ENCODE measurements around the gene NNMT. TPM values are rescaled to one million over a fixed set of nuclear protein-coding genes. Genes with fewer than 3 reads are reported as not detected.
A peak's percentile ranks its signal among the peaks of the same experiment; 100 is the strongest.

The NNMT gene
- total RNA-seq, 1 experiment from 2014 or later = not detected

DNA sequence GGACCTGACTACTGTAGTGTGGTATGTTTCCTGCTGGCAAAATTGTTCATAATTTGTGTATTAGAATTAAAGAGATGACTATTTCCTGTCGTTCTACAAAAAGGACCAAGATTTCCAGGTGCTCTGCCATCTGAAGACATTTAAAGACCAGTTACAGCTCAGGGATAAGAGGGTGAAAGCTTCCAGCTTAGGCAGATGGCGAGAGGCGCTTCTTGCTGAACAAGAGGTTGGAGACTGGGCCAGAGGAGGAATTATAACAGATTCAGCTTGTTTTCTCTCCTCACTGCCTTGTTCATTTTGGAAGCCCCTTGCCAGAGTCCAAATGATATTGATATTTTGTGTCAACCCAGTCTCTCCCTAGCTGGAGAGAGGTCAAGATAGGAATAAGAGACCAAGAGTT is 23.1 kb upstream of the NNMT start:
- no peaks in the 10 kb centered on the region for H3K36me3 ChIP-seq (replicated peaks; ENCODE audit: control insufficient read depth, insufficient read depth, low read length)
- no peaks in the 10 kb centered on the region; the same call in 1 of the 2 replicates for H3K27me3 ChIP-seq (ENCODE audit: control insufficient read depth, insufficient read depth, low read length)
- DNase-seq = no peak
- no peak overlapping the region for H3K4me3 ChIP-seq (ENCODE audit: insufficient read depth, low read depth, low read length)

DNA sequence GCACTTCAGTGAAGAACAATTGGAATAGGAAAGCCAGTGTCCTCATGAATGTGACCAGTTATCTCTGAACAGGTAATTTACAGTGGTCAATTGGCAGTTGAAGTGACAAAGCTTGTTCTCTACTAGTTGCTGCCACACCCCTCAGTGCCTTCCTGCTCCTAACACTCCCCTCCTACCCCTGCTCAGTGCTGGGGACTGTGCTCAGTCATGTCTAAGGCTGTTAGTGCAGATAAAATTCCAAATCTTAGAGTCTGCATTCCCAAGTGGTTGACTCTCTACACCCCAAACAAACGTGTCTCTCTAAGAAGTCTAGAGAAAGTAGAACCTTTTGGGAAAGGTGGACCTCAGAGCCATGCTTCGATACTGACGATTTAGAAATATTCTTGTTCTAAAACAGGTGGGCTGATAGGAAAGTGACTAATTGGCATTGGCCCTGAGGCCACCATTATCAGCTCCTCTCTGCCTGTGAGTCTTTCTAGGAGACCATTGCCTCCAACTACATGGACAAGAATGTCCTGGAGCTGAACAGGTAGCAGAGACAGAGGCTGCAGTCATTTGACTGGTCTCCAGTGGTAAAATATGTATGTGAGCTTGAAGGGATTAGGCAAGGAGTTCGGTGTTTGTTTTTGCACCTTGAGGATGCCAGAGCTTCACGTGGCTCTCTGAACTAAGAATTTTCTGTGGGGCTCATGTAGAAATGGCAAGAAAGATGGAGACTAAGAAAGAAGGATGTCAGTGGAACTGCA is 22.1 kb upstream of the NNMT start:
- Histone ChIP-seq H3K4me3 (ENCODE audit: insufficient read depth, low read depth, low read length) (no peak overlapping the region), H3K36me3 (replicated peaks; ENCODE audit: control insufficient read depth, insufficient read depth, low read length) (no peaks in the 10 kb centered on the region), H3K27me3 (ENCODE audit: control insufficient read depth, insufficient read depth, low read length) (no peaks in the 10 kb centered on the region; the same call in 1 of the 2 replicates)
- no peak for DNase-seq

DNA sequence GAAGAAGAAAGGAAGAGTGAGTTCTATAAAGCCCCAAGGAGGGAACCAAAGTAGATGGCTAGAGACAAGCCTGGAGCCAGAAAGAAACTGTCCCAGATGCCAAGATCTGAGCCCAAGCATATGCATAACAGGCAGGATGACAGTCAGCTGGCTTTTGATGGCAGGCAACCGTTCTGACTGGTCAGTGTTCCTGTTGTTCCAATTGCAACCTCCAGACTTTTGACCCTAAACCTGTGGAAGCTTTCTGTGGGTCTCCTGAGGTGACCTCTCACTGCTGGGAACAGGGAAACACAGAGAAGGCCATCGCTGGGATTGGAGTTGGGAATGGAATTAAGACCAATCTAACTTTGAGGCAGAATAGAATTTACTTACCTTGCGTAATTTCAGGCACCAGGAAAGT is 21.6 kb upstream of the NNMT start:
- Histone ChIP-seq H3K4me3 (ENCODE audit: insufficient read depth, low read depth, low read length) (no peak overlapping the region), H3K36me3 (replicated peaks; ENCODE audit: control insufficient read depth, insufficient read depth, low read length) (no peaks in the 10 kb centered on the region), H3K27me3 (ENCODE audit: control insufficient read depth, insufficient read depth, low read length) (no peaks in the 10 kb centered on the region; the same call in 1 of the 2 replicates)
- DNase-seq = no peak

DNA sequence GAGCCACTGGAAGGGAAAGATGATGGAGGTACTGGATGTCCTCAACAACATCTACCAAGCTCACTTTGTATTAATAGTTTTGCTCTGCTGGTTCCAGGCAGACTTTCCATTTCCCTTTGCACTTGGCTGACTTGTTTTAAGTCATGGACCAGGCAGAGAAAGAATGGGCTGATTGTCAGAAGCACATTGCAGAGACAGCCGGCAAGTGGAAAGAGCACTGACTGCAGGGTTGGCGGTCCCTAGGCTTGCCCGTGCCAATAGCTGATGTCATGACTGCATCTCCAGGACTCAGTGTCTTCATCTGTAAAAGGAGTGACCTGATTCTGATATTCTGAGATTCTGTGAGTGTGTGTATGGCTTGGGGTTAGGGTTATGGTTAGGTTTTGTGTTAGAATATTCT is 20.9 kb upstream of the NNMT start:
- DNase-seq = no peak
- H3K4me3 ChIP-seq (ENCODE audit: insufficient read depth, low read depth, low read length) = no peak overlapping the region
- no peaks in the 10 kb centered on the region for H3K36me3 ChIP-seq (replicated peaks; ENCODE audit: control insufficient read depth, insufficient read depth, low read length)
- H3K27me3 ChIP-seq (ENCODE audit: control insufficient read depth, insufficient read depth, low read length) = no peaks in the 10 kb centered on the region; the same call in 1 of the 2 replicates

DNA sequence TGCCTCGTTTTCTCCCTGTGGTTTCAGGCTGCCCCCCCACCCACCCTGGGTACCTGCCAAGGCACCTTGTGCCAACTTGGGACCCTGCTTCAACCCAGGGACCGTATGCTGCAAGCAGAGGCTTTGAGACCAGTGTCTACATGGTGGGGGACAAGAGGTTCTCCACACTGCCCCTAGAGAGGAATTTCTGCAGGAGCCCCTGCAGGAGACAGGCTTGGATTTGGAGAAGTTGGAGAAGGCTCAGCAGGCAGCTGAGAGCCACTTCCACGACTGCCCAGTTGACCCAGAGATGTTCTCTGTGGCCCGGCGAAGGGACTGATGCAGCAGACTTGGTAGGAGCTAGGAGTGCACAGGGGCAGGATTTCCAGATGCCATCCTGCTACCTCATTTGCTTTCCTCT is 20.1 kb upstream of the NNMT start:
- no peak for DNase-seq
- Histone ChIP-seq H3K36me3 (replicated peaks; ENCODE audit: control insufficient read depth, insufficient read depth, low read length) (no peaks in the 10 kb centered on the region), H3K27me3 (ENCODE audit: control insufficient read depth, insufficient read depth, low read length) (peaks cover under 1% of the 10 kb centered on the region; the same call in 1 of the 2 replicates), H3K4me3 (ENCODE audit: insufficient read depth, low read depth, low read length) (no peak overlapping the region)

DNA sequence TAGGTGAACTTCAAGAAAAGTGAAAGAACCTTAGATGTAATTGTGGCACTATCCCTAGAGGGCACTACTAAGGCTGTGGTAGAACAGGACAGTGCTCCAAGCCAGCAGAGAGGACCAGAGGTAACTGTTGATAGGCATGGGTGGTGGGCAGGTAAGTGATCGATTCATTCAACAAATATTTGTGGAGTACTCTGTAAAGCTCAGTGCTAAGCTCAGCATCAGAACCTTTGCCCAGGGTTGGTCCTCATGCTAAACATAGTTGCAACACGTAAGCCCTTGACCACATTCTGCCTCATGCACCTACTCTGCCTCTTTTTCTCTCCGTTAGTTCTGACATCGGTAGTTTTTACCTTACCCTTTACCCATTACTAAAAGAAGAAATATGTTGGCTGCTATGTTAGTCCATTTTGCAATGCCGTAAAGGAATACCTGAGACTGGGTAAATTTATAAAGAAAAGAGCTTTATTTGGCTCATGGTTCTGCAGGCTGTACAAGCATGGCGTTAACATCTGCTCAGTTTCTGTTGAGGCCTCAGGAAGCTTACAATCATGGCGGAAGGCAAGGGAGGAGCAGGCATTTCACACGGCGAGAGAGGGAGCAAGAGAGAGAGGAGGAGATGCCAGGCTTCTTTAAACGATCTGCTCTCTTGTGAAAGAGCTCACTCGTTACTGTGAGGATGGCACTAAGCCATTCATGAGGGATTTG is 18.4 kb upstream of the NNMT start:
- no peak overlapping the region for H3K4me3 ChIP-seq (ENCODE audit: insufficient read depth, low read depth, low read length)
- no peak for DNase-seq
- H3K36me3 ChIP-seq (replicated peaks; ENCODE audit: control insufficient read depth, insufficient read depth, low read length) = no peaks in the 10 kb centered on the region
- peaks cover 1% of the 10 kb centered on the region; the same call in 1 of the 2 replicates for H3K27me3 ChIP-seq (ENCODE audit: control insufficient read depth, insufficient read depth, low read length)

DNA sequence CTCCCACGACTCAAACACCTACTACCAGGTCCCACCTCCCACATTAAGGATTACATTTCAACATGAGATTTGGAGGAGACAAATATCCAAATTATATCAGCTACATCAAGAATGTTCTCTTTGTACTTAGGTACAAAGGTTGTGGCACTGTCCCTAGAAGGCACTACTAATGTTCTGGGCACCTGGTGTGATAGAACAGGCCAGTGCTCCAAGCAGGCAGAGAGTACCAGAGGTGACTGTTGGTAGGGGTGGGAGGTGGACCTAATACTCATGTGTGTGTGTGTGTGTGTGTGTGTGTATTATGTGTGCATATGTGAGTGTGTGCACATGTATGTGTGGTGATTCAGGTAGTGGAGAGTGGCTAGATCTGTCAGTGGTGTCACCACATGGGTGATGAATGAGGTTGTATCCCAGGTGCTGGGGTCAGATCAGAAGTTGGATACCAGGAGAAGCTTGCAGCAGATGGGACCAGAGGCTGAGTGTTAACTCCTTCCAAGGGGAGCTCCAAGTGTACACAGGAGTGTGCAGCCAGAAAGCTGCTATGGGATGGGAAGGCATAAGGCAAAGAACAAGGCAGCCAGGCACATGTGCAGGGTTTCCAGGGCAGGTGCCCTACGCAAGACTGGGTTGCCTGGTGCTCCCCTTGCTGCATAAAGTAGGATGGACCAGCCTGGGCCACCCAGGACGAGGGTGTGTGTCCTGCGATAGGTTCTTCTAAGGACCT is 17.7 kb upstream of the NNMT start:
- H3K4me3 ChIP-seq (ENCODE audit: insufficient read depth, low read depth, low read length) = no peak overlapping the region
- H3K27me3 ChIP-seq (ENCODE audit: control insufficient read depth, insufficient read depth, low read length) = peaks cover 1% of the 10 kb centered on the region; the same call in 1 of the 2 replicates
- DNase-seq = no peak

DNA sequence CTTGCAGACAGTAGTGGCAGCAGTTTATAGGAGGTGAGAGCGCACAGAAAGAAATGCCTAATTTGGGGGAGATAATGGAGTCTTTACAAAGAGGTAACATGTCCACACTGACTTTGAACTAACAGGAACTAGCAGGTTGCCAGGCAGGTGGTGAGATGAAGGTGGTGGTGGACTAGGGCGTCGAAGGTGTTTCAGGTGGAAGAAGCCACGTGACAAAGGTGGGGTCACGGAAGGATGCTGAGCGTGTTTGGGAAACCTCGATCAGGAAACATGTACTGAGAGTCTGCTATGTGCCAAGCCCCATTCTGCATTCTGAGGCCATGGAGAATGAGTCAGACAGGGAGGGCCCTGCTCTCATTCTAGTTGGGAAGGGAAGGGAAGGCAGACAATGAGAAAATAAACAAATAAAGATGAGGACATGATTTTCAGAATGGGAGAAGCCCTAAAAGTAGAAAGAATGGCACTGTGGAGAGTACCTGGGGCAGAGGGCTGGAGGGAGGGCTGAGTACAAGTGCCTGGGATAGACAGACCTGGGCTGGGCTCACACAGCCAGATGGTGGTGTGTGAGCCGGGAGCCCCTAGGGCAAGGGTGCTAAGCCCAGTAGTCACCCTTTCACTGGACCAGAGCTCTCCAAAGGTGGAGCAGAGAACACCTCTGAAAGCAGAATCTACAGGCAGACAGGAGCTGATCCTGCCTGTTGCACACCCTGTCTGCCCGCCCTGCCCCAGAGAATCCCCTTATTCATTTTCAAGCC is 16.2 kb upstream of the NNMT start:
- Histone ChIP-seq H3K27me3 (ENCODE audit: control insufficient read depth, insufficient read depth, low read length) (peaks cover 1% of the 10 kb centered on the region; the same call in 1 of the 2 replicates), H3K4me3 (ENCODE audit: insufficient read depth, low read depth, low read length) (no peak overlapping the region), H3K36me3 (replicated peaks; ENCODE audit: control insufficient read depth, insufficient read depth, low read length) (no peaks in the 10 kb centered on the region)
- no peak for DNase-seq

More for the DNA sequence above, 17.7 kb upstream of the NNMT start:
- no peaks in the 10 kb centered on the region for H3K36me3 ChIP-seq (replicated peaks; ENCODE audit: control insufficient read depth, insufficient read depth, low read length)

DNA sequence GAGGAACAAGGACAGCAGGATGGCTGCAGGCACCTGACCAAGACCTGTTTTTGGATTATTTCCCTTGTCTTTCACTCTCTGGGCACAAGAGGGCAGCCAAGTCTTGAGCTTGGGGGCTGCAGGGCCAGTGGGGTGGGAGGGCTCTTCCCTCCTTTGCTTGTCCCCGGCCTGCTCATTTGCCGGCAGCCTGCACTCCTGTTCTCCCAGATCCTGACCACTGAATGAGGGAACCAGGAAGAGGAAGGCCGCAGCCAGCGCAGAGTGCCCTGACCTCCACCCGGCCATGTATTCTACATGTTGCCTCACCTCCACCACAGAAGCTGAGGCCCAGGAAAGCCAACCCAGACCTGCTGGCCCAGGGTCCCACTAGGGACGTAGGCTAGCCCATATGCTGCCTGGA is 15.5 kb upstream of the NNMT start:
- Histone ChIP-seq H3K27me3 (ENCODE audit: control insufficient read depth, insufficient read depth, low read length) (peaks cover 1% of the 10 kb centered on the region; the same call in 1 of the 2 replicates), H3K4me3 (ENCODE audit: insufficient read depth, low read depth, low read length) (no peak overlapping the region), H3K36me3 (replicated peaks; ENCODE audit: control insufficient read depth, insufficient read depth, low read length) (no peaks in the 10 kb centered on the region)
- peak; percentile 86 for DNase-seq

DNA sequence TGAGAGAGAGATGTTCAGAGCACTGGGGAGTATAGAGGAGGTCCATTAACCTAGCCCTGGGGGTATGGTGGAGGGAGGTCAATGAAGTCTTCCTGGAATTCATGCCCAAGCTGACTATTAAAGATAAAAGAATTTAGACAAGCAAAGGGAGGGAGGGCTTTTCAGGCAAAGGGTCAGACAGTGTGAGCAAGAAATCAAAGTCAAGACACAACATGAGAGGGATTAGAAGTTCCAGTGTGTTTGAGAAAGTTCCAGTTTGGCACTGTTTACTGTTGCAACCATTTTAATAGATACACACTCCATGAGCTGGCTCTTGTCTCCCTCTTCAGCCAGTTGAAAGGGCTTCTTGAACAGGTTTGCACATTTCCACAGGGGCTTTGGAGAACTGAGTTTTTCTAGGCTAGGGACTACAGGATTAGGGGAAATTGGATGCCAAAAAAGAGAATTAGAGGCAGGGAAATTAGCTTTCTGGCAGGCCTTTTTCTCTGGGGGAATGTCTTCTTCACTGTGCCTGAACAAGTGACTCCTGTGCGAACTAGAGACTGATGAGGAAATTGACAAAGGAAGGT is 14.7 kb upstream of the NNMT start:
- no peak for DNase-seq
- Histone ChIP-seq H3K36me3 (replicated peaks; ENCODE audit: control insufficient read depth, insufficient read depth, low read length) (no peaks in the 10 kb centered on the region), H3K27me3 (ENCODE audit: control insufficient read depth, insufficient read depth, low read length) (peaks cover 1% of the 10 kb centered on the region; the same call in 1 of the 2 replicates), H3K4me3 (ENCODE audit: insufficient read depth, low read depth, low read length) (no peak overlapping the region)

DNA sequence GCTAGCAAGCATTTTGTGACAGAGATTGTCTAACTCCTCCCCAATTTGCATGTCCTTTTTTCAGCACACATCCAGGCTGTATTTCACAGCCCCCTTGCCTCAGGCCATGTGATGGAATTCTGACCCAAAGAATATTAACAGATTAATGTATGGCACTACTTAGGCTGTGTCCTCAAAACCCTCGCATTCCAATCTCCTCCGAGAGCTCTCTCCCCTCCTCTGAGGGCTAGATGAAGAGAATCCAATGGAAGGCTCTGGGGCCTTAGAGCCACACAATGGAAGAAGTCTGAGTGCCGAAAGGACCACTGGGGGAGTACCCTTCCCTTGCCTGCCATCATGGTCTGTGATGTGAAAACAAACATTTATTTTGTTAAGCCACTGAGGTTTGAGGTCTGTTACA is 13.7 kb upstream of the NNMT start:
- Histone ChIP-seq H3K36me3 (replicated peaks; ENCODE audit: control insufficient read depth, insufficient read depth, low read length) (no peaks in the 10 kb centered on the region), H3K27me3 (ENCODE audit: control insufficient read depth, insufficient read depth, low read length) (0 out of 2 replicates have a peak, but pooled peaks cover 1% of the 10 kb centered on the region), H3K4me3 (ENCODE audit: insufficient read depth, low read depth, low read length) (no peak overlapping the region)
- DNase-seq = no peak

DNA sequence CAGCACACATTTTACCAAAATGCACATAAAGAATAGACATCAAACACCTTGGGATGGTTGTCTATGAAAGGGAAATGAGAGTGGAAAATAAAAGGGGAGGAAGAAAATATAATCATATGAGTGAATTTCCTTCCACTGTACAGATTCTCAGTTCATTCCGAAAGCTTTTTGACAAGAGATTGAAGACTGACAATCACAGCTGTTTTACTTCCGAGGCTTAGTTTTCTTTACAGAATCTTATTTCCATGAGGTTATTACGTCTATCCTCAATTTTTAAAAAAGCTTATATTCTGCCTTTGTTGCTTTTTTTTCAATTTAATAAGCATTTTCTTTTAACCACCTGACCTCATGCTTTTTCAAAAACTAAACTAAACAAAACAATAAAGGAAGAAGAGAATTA is 12.8 kb upstream of the NNMT start:
- Histone ChIP-seq H3K36me3 (replicated peaks; ENCODE audit: control insufficient read depth, insufficient read depth, low read length) (no peaks in the 10 kb centered on the region), H3K27me3 (ENCODE audit: control insufficient read depth, insufficient read depth, low read length) (0 out of 2 replicates have a peak, but pooled peaks cover 1% of the 10 kb centered on the region), H3K4me3 (ENCODE audit: insufficient read depth, low read depth, low read length) (no peak overlapping the region)
- no peak for DNase-seq

DNA sequence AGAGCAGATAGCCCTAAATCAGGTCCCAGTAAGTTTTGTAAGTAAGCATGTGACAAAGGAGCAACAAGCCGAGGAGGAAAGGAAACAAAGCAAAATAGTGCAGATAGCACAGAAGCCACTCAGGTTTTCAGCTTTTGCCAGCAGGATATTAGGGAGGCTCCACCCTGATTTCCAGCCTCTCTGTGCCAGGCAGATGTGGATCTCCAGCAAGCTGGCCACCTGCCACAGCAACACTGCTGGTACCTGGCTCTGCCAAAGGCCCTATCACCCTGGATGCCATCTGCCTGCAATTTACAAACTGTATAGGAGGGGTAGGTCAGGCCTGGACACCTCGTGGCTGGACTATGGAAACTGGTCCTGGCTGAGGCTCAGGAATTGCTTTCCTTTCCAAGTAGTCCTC is 12.2 kb upstream of the NNMT start:
- no peak overlapping the region for H3K4me3 ChIP-seq (ENCODE audit: insufficient read depth, low read depth, low read length)
- 0 out of 2 replicates have a peak, but pooled peaks cover 1% of the 10 kb centered on the region for H3K27me3 ChIP-seq (ENCODE audit: control insufficient read depth, insufficient read depth, low read length)
- no peak for DNase-seq
- H3K36me3 ChIP-seq (replicated peaks; ENCODE audit: control insufficient read depth, insufficient read depth, low read length) = no peaks in the 10 kb centered on the region

DNA sequence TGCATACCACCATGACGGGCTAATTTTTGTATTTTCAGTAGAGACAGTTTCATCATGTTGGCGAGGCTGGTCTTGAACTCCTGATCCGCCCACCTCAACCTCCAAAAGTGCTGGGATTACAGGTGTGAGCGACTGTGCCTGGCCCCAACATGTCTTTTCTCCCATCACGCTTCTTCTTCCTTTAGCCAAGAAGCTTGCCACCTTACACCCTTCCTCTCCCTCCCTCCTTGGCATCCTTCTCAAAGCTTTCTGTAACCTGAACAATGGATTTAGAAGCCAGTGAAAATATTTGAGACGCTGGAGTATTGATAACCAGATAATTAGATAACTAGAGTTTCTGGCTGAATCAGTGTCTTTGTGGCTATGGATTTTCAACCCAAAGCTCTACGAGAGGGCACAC is 11.3 kb upstream of the NNMT start:
- Histone ChIP-seq H3K27me3 (ENCODE audit: control insufficient read depth, insufficient read depth, low read length) (0 out of 2 replicates have a peak, but pooled peaks cover 1% of the 10 kb centered on the region), H3K36me3 (replicated peaks; ENCODE audit: control insufficient read depth, insufficient read depth, low read length) (no peaks in the 10 kb centered on the region), H3K4me3 (ENCODE audit: insufficient read depth, low read depth, low read length) (no peak overlapping the region)
- DNase-seq = no peak
